ENCODE data around the gene ERVFRD-1. TPM values are rescaled to one million over a fixed set of nuclear protein-coding genes. Genes with fewer than 3 reads are reported as not detected.

ERVFRD-1 gene
- total RNA-seq, 1 donor from 2014 or later, result not detected

GRCh38 chr6:11152581-11152980, 41.1 kb upstream of the ERVFRD-1 start:
- no peaks in the 10 kb centered on the region for H3K27me3 Mint-ChIP-seq (ENCODE audit: unreplicated experiment)
- no peak overlapping the region for H3K27ac Mint-ChIP-seq (ENCODE audit: unreplicated experiment)
- H3K4me1 Mint-ChIP-seq (ENCODE audit: low read depth, unreplicated experiment), result no peaks in the 10 kb centered on the region
- H3K9me3 Mint-ChIP-seq (ENCODE audit: unreplicated experiment), result no peaks in the 10 kb centered on the region
- no peak for DNase-seq
- H3K36me3 Mint-ChIP-seq (ENCODE audit: unreplicated experiment), result no peaks in the 10 kb centered on the region
- H3K4me3 Mint-ChIP-seq (ENCODE audit: unreplicated experiment), result no peak overlapping the region
- TF ChIP-seq CTCF (IDR thresholded peaks at IDR 0.05; ENCODE audit: partially characterized antibody, unreplicated experiment), result no peak

GRCh38 chr6:11151488-11151887, 40.0 kb upstream of the ERVFRD-1 start:
- no peaks in the 10 kb centered on the region for H3K36me3 Mint-ChIP-seq (ENCODE audit: unreplicated experiment)
- no peaks in the 10 kb centered on the region for H3K4me1 Mint-ChIP-seq (ENCODE audit: low read depth, unreplicated experiment)
- H3K27ac Mint-ChIP-seq (ENCODE audit: unreplicated experiment), result no peak overlapping the region
- no peak for DNase-seq
- no peaks in the 10 kb centered on the region for H3K27me3 Mint-ChIP-seq (ENCODE audit: unreplicated experiment)
- no peaks in the 10 kb centered on the region for H3K9me3 Mint-ChIP-seq (ENCODE audit: unreplicated experiment)
- no peak overlapping the region for H3K4me3 Mint-ChIP-seq (ENCODE audit: unreplicated experiment)
- no peak for TF ChIP-seq CTCF (IDR thresholded peaks at IDR 0.05; ENCODE audit: partially characterized antibody, unreplicated experiment)

DNA sequence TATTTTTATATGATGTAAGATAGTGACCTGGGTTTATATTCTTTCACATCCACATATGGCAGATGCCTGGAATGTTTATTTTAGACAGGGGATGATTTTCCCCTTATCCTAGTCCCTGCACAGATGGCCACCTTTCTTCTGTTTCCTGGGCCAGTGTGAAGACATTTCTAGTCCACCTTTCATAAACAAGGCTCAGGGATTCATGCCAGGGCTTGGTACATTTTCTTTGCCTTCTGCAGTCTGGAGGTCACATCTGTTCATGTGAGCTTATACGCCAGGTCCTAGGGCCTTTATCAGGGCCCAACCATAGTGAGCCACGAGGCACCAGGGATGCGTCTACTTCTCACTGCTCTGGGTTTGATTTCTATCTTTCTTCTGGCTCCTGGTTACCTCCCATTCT, 38.0 kb upstream of the ERVFRD-1 start:
- H3K4me3 Mint-ChIP-seq (ENCODE audit: unreplicated experiment), result no peak overlapping the region
- no peaks in the 10 kb centered on the region for H3K9me3 Mint-ChIP-seq (ENCODE audit: unreplicated experiment)
- DNase-seq, result no peak
- TF ChIP-seq CTCF (IDR thresholded peaks at IDR 0.05; ENCODE audit: partially characterized antibody, unreplicated experiment), result no peak
- no peaks in the 10 kb centered on the region for H3K27me3 Mint-ChIP-seq (ENCODE audit: unreplicated experiment)
- H3K36me3 Mint-ChIP-seq (ENCODE audit: unreplicated experiment), result no peaks in the 10 kb centered on the region
- H3K4me1 Mint-ChIP-seq (ENCODE audit: low read depth, unreplicated experiment), result no peaks in the 10 kb centered on the region
- no peak overlapping the region for H3K27ac Mint-ChIP-seq (ENCODE audit: unreplicated experiment)

DNA sequence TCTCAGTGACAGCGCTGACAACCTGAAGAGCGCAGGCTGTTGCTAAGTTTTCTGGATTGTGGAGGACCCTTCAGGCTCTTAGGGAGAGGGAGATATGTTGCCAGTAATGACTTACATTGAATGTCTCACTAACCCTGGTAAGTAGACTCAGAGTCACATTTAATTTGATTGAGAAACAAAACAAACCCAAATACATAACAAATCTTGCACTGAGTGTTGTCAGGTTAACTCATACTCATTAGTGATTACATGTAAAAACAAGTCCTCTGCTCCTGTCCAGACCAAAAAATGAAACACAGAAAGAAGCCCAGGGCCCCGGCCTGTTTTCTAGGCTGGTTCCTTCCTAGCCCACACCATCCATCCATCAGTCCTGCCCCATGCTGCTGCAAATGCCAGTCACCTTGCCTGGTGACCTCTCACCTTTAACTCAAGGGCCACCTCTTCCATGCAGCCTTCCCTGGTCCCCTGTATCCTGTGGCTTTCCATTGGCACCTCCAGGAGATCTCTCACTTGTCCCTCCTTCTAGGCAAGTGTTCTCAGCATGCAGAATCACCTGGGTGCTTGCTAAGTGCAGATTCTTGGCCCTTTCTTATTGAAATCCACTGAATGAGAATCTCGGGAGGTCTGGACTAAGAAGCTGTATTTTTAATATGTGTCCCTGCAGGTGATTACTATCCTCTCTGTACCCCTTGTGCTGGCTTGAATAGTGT, 34.7 kb upstream of the ERVFRD-1 start:
- Mint-ChIP-seq H3K27me3 (ENCODE audit: unreplicated experiment) (no peaks in the 10 kb centered on the region), H3K4me1 (ENCODE audit: low read depth, unreplicated experiment) (no peaks in the 10 kb centered on the region), H3K36me3 (ENCODE audit: unreplicated experiment) (no peaks in the 10 kb centered on the region), H3K4me3 (ENCODE audit: unreplicated experiment) (no peak overlapping the region), H3K9me3 (ENCODE audit: unreplicated experiment) (no peaks in the 10 kb centered on the region), H3K27ac (ENCODE audit: unreplicated experiment) (no peak overlapping the region)
- DNase-seq, result no peak
- no peak for TF ChIP-seq CTCF (IDR thresholded peaks at IDR 0.05; ENCODE audit: partially characterized antibody, unreplicated experiment)

- no peak overlapping the region for H3K27ac Mint-ChIP-seq (ENCODE audit: unreplicated experiment)
- H3K4me3 Mint-ChIP-seq (ENCODE audit: unreplicated experiment), result no peak overlapping the region
- H3K27me3 Mint-ChIP-seq (ENCODE audit: unreplicated experiment), result no peaks in the 10 kb centered on the region
- DNase-seq, result peak; percentile 81
- no peaks in the 10 kb centered on the region for H3K9me3 Mint-ChIP-seq (ENCODE audit: unreplicated experiment)
- H3K36me3 Mint-ChIP-seq (ENCODE audit: unreplicated experiment), result no peaks in the 10 kb centered on the region
- TF ChIP-seq CTCF (IDR thresholded peaks at IDR 0.05; ENCODE audit: partially characterized antibody, unreplicated experiment), result peak; percentile 84
- no peaks in the 10 kb centered on the region for H3K4me1 Mint-ChIP-seq (ENCODE audit: low read depth, unreplicated experiment)
Measured at GRCh38 chr6:11144393-11144851, 32.9 kb upstream of the ERVFRD-1 start.

Measured in glutamatergic neuron (in vitro differentiated cells).